Fibroblast of villous mesenchyme (primary cell): ENCODE results near the gene HPCA. TPM values are rescaled to one million over a fixed set of nuclear protein-coding genes. Genes with fewer than 3 reads are reported as not detected.

Experiments used
- DNase-seq: peaks from one replicate; pipeline ENCODE4 v3.0.0-alpha.2; 2010; ENCODE audit warnings: low read depth
- H3K4me3 ChIP-seq: 2 replicates; pipeline ENCODE4 v1.5.1; 2011; ENCODE audit warnings: low read depth, mild to moderate bottlenecking, low read length
- CTCF ChIP-seq: IDR thresholded peaks from 2 replicates; pipeline ENCODE4 v1.5.1; 2012; ENCODE audit warnings: low read depth, mild to moderate bottlenecking, low read length; ENCODE audit not compliant: insufficient read depth
- total RNA-seq: library from RNA; depleted of rRNA; stranded (reverse); fragments of >200 nt; gene quantifications from 2 replicates; pipeline ENCODE4 v1.2.3, GENCODE V29; 2012

HPCA gene
- total RNA-seq, 1 donor = not detected

- no peak for TF ChIP-seq CTCF
- no peak for DNase-seq
- no peak overlapping the region for H3K4me3 ChIP-seq
These were observed 19.1 kb upstream of the HPCA start for GRCh38 chr1:32867151-32867550.

GRCh38 chr1:32867671-32868070, 18.6 kb upstream of the HPCA start:
- DNase-seq = no peak
- no peak overlapping the region for H3K4me3 ChIP-seq
- no peak for TF ChIP-seq CTCF

- no peak for TF ChIP-seq CTCF
- DNase-seq = no peak
- H3K4me3 ChIP-seq = no peak overlapping the region
These were observed 18.2 kb upstream of the HPCA start for GRCh38 chr1:32868085-32868484.

- no peak overlapping the region for H3K4me3 ChIP-seq
- DNase-seq = no peak
- TF ChIP-seq CTCF = no peak
These were observed 17.4 kb upstream of the HPCA start for GRCh38 chr1:32868806-32869455.

GRCh38 chr1:32869923-32870614, 16.2 kb upstream of the HPCA start:
- peak overlapping the region; percentile 41 for H3K4me3 ChIP-seq
- no peak for TF ChIP-seq CTCF
- no peak for DNase-seq

GRCh38 chr1:32870615-32871363, 15.5 kb upstream of the HPCA start, which contains the start of gene FNDC5:
TSS of gene FNDC5 (minus strand) at chr1:32870912.
- H3K4me3 ChIP-seq = peak within 1 kb of the TSS; percentile 48
- no peak for TF ChIP-seq CTCF
- peak; percentile 10 for DNase-seq
